ENCODE data around the gene SNX9.
"Not testable (repeated sequence)": the region's sequence is repeated elsewhere in the genome, so short reads cannot be mapped to it uniquely, and the experiment has no call there.

The SNX9 gene

DNA sequence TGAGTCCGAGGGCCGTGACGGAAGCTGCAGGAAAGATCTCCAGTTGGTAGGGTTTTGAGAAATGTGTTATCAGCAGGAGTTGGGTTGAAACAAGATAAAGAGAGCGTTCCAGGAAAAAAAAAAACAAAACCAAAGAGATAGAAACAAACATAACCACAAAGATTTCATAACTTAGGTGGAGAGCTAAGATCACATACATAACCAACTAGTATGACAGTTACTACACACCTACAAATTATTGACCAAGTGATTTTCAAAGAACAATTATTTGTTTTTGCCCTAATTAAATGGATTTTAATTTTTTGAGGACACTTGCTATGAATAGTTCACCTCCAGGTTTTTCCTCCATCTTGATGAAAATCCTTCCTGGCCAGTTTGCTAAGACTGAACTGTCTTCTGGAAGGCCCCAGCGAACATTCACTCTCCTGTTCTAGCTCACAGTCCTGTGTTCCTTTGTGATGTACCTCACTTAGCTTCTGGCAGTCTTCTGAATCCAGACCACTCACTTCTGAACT lies 69.4 kb downstream of the SNX9 start:
- DNase-seq = no peak

DNA sequence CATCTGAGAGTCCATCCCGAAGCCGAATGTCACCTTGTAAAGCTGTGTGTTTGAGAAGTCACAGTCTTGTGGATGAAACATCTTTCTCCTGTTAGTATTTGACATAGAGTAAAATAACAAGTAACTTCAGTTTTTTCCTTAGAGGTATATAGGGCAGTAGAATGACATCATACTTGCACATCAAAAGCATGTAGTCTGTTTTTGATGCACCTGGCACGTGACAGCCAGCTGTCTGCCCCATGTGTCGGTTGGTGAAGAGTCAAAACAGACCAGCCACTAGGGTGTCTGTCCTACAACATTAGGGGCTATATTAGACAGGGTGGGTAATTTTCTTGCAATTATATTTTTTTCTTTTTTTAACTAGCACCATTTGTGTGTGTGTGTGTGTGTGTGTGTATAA lies 70.2 kb downstream of the SNX9 start:
- no peak for DNase-seq

- DNase-seq = no peak
Measured at GRCh38 chr6:157895585-157895984, 72.5 kb downstream of the SNX9 start.

DNA sequence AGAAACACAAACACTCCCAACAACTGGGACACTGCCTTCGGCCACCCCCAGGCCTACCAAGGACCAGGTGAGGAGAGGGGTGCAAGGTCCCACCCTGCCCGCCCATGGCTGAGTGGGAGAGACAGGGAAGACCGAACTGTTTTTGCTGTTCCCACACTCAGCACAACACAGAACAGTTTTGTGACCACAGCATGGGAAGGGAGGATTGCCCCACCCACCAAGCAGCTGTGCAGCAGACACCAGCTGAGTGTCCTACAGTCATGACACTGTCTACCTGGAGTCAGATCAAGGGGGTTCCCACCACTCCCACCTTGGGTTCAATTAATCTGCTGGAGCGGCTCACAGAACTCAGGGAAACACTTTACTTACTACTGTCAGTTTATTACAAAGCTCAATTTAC lies 73.9 kb downstream of the SNX9 start:
- no peak for DNase-seq

GRCh38 chr6:157898169-157898568 lies 75.1 kb downstream of the SNX9 start:
- DNase-seq = no peak

DNA sequence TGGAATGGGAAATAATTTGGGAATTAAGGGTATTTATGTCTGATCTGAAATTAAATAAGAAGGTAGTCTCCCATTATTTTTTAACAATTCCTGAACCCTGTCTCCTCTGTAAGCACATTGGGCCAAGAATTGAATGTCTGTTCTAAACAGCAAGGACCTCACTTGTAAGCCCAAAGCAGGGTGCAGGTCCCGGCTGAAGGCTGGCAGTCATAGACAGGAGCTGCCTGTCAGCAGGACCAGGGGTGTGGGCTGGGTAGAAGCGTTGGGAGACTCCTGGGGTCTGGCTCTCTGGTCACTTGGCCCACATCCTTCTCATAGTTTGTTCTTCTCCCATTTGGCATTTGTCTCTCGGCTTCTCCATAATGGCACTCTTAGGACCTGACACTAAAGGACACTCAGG lies 75.6 kb downstream of the SNX9 start:
- no peak for DNase-seq

GRCh38 chr6:157900262-157900661 lies 77.2 kb downstream of the SNX9 start:
- DNase-seq = not testable (repeated sequence)

- not testable (repeated sequence) for DNase-seq
Measured at GRCh38 chr6:157900751-157901150, 77.7 kb downstream of the SNX9 start.

DNA sequence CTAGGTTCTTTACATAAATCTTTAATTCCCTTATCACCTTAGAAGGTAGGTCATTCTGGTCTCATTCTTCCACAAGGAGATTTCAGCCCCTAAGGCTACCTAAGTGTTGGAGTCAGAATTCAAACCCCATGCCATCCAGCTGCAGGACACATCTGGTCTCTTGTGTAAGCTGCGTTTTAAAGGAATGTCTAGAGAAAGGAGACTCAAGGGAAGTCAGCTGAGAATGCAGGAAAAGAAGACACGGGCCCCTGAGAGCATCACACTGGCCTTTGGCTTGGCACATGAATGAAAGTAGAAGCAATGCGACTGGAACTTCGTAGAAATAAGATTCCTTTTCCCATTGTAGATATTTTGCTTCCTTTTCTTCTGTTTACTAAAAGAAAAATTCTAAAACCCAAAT lies 82.0 kb downstream of the SNX9 start:
- DNase-seq = no peak

GRCh38 chr6:157905590-157906342 lies 82.7 kb downstream of the SNX9 start:
- DNase-seq = no peak

DNA sequence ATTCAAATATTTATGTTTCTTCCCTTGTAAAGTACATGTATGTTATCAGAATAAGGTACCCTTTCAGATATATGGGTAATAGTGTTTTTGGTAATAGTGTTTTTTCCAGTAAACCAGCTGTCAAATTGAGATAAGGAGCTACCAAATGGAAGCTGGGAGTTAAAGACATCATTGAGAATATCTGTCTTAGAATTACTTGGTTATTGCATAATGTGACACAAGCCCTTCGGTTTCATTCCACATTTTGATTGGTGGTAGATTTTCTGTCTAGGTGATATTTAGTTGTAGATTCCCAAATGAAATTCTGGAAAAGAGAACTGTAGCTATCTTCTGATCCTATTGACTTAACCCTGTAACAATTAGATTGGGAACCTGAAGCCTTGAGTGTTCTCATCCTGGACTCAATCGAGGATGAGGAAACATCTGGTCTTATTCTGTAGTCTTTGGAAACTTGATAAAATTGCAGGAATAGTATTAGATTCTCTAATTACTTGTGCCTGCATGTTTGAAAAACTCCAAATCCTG lies 83.6 kb downstream of the SNX9 start:
- no peak for DNase-seq

- DNase-seq = no peak
Measured at GRCh38 chr6:157907651-157908050, 84.6 kb downstream of the SNX9 start.

DNA sequence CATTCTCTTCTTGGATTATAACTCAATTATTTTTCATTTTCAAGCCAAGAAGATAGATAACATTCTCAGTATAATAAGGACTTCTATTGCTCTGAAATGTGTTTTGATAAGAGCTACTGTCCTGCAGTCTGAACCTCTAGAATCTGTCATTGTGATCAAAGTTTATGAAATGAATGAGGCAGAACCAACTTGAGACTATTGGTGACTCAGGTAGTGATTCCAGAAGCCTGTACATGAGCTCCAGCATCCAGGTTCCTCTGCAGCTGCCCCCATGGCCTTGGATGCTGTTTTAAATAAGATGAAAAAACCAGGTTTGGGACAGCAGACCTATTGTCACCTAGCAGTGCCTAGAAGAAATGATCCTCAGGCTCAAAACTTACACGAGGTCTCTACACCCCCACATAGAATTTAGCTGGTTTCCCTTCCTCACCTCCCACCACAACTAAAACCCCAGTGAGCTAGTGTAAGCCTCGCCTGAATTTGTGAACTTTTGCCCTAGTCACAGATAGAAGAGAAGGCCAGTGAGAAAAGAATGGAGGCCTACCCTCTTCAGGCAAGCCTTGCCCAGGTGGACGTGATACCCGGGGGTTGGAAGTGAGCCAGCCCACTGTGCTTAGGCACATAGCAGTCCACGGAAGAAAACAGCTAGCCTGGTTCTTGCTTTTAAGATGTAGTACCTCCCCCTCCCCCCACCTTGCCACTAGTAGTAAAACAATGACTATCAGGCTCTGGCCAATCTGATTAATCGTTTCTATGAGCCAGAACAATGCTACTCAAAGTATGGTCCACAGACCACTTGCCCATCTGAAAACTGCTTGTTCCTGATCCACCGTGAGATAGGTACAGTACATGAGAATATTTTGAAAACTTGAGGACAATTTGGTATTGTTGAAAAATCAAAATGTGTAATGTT lies 85.6 kb downstream of the SNX9 start:
- no peak for DNase-seq

DNA sequence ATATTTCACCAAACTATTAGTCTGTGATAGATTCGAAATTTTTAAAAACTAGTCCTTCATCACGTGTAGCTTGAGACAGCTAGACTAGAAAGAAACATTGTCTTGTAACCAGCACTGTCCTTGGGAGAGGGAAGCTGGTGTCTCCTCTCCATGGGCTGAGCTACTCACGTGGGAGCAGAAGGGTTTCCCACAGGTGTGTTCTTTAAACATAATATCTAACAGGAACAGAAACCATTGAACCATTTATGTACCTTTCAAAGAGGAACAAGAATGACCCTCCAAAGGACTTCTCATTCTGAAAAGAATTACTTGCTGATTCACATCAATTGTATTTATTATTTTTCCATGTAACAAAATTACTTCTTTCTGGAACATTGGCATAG lies 86.2 kb downstream of the SNX9 start:
- no peak for DNase-seq

- DNase-seq = no peak
Measured at GRCh38 chr6:157911278-157911677, 88.2 kb downstream of the SNX9 start.

DNA sequence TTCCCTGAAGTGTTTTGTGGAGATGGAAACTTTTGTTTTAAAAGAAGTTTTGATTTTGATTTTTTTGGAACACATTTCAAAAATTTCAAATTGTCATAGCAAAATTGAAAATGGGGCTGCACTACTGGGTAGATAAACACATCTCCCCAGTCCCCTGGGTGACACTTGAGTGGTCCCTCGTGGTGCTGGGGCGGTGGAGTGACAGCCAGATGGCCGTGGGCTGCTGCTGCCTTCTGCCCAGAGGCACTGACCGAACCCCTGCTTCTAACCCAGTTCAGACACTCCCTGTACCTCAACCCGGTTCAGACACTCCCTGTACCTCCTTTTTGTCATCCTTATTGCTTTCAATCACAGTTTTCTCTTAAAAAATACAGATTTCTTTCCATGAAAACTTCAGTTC lies 88.7 kb downstream of the SNX9 start:
- DNase-seq = no peak

DNA sequence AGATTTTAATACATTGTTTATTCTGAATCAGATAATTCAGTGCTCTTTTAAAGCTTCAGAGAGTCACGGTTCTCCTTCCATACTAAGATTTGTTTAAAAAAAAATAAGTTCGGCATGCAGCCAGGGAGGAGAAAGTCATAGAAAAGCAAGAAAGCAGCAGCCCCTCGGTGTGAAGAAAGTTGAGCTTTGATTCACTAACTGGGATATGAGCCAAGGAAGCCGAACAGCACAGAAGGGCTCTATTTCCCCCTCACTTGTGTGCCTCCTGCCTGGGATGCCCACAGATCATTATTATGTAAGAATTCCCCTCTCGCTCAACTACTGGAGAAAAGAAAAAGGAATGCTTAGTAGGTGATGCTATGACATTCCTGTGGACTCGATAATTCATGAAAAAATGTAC lies 89.3 kb downstream of the SNX9 start:
- no peak for DNase-seq

GRCh38 chr6:157921685-157922367 lies 98.8 kb downstream of the SNX9 start:
- no peak for DNase-seq

DNA sequence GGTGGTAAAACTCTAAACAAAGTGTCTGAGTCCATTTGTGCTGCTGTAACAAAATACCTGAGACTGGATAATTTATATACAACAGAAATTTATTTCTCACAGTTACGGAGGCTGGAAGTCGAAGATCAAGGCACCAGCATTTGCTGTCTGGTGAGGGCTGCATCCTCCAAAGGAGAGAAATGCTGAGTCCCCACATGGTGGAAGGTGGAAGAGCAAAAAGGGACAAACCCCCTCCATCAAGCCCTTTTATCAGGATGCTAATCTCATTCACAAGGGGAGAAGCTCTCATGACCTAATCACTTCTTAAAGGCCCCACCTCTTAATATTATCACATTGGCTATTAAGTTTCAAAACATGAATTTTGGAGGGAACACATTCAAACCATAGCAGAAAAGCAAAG lies 102.7 kb downstream of the SNX9 start:
- no peak for DNase-seq

- DNase-seq = no peak
Measured at GRCh38 chr6:157927011-157927410, 104.0 kb downstream of the SNX9 start.

GRCh38 chr6:157928428-157928827 lies 105.4 kb downstream of the SNX9 start:
- DNase-seq = no peak

DNA sequence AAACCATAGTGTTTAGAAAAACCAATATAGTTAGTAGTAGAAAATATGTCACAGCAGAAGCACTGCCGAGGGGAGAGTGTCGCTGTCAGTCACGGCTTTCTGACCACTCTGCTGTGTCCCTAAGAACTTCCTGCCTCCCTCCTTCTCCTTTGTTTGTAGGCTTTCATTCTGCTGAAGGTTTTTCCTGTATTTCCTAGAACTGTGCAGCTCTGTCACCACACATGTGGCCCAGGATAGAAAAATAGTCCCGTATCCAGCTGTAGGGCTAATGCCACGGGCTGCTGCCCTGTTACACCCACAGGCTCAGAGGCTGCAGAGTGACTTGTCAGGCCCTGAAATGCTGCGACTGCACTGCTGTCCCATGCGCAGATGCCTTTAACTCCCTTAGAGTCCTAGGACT lies 106.0 kb downstream of the SNX9 start:
- DNase-seq = no peak

DNA sequence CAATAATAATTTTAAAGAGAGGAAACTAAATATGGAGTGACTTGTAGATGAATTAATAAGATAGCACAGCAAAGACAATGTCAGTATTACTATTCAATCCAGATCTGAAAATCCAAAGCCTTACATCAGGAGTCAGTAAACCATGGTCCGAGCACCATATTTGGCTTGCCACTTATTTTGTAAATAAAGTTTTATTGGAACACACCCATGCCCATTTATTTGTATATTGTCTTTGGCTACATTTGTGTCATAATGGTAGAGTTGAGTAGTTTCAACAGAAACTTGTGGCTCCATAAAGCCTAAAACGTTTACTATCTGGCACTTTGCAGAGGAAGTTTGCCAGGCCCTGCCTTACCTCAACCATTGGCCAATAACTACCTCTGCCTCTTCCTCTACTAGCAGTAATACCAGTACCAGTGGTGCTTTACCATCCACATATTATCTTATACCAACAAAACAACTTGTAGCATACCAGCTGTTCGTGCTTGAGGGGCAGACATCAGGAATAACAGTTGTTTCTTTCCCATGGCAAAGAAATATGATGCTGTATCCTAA lies 106.8 kb downstream of the SNX9 start:
- no peak for DNase-seq

Data from retina (tissue), 1 donor.